ENCODE data around the gene PRRC2B. TPM values are rescaled to one million over a fixed set of nuclear protein-coding genes. Genes with fewer than 3 reads are reported as not detected.
A peak's percentile ranks its signal among the peaks of the same experiment; 100 is the strongest.
"Not testable (repeated sequence)": the region's sequence is repeated elsewhere in the genome, so short reads cannot be mapped to it uniquely, and the experiment has no call there.

PRRC2B gene
- total RNA-seq, 2 experiments from 2014 or later: 151 to 184 TPM

- H3K4me3 Mint-ChIP-seq: peak within 1 kb of the TSS; percentile 78
- intact Hi-C loops (cut with DNase I, micrococcal nuclease): loop anchor here in 1 of 2 experiments (1.0 kb wide), 4 partner anchors 29 to 406 kb away; partner anchors contain the start of genes NUP214, POMT1 and RAPGEF1
- CTCF ChIA-PET: no interaction called here
Measured at GRCh38 chr9:131530920-131531832, 137.3 kb downstream of the PRRC2B start, which contains the start of gene UCK1. TSS of gene UCK1 (minus strand) at chr9:131531263. CDS start at chr9:131531174, 89 bp downstream.

GRCh38 chr9:131534721-131535237 is 140.9 kb downstream of the PRRC2B start:
- peaks cover under 1% of the 10 kb centered on the region for H3K36me3 Mint-ChIP-seq (ENCODE audit: low read depth)
- ChIA-PET POLR2A (no interaction called here), CTCF (interaction anchor here (0.6 kb wide), 1 partner anchor 224 kb away, joined by 4 read pairs; no protein-coding TSS in a partner anchor)
- H3K27ac Mint-ChIP-seq: peak overlapping the region; percentile 43
- DNase-seq (no peak), ATAC-seq (no peak)
- peaks cover 27% of the 10 kb centered on the region for H3K4me1 Mint-ChIP-seq
- H3K4me3 Mint-ChIP-seq: no peak overlapping the region
- intact Hi-C loops (cut with DNase I, micrococcal nuclease): no loop called here
- no peaks in the 10 kb centered on the region for H3K27me3 Mint-ChIP-seq
- no peaks in the 10 kb centered on the region for H3K9me3 Mint-ChIP-seq (ENCODE audit: low read depth)

More at GRCh38 chr9:131530920-131531832, 137.3 kb downstream of the PRRC2B start, which contains the start of gene UCK1:
- no peaks in the 10 kb centered on the region for H3K9me3 Mint-ChIP-seq (ENCODE audit: low read depth)
- ATAC-seq (peak; percentile 95), DNase-seq (peak; percentile 89)
- POLR2A ChIA-PET: interaction anchor here (0.7 kb wide), 1 partner anchor 20 kb away, joined by 3 read pairs; no protein-coding TSS in a partner anchor
- H3K36me3 Mint-ChIP-seq (ENCODE audit: low read depth): peaks cover 17% of the 10 kb centered on the region
- H3K27ac Mint-ChIP-seq: peak within 1 kb of the TSS; percentile 69
- H3K27me3 Mint-ChIP-seq: no peaks in the 10 kb centered on the region
- H3K4me1 Mint-ChIP-seq: peaks cover 29% of the 10 kb centered on the region

GRCh38 chr9:131537946-131538345 is 144.1 kb downstream of the PRRC2B start:
- no peaks in the 10 kb centered on the region for H3K27me3 Mint-ChIP-seq
- H3K27ac Mint-ChIP-seq: no peak overlapping the region
- intact Hi-C loops (cut with DNase I, micrococcal nuclease): no loop called here
- no peak overlapping the region for H3K4me3 Mint-ChIP-seq
- ChIA-PET CTCF (no interaction called here), POLR2A (no interaction called here)
- H3K9me3 Mint-ChIP-seq (ENCODE audit: low read depth): peaks cover 3% of the 10 kb centered on the region
- peaks cover 27% of the 10 kb centered on the region for H3K4me1 Mint-ChIP-seq
- DNase-seq (no peak), ATAC-seq (no peak)
- H3K36me3 Mint-ChIP-seq (ENCODE audit: low read depth): peaks cover 2% of the 10 kb centered on the region

- Mint-ChIP-seq H3K4me1 (peaks cover 23% of the 10 kb centered on the region), H3K27me3 (no peaks in the 10 kb centered on the region), H3K9me3 (ENCODE audit: low read depth) (peaks cover 12% of the 10 kb centered on the region), H3K36me3 (ENCODE audit: low read depth) (peaks cover 7% of the 10 kb centered on the region), H3K27ac (no peak overlapping the region), H3K4me3 (no peak overlapping the region)
- CTCF ChIA-PET: no interaction called here
- ATAC-seq (no peak), DNase-seq (no peak)
- intact Hi-C loops (cut with DNase I, micrococcal nuclease): no loop called here
- POLR2A ChIA-PET: no interaction called here
Measured at GRCh38 chr9:131539223-131539923, 145.5 kb downstream of the PRRC2B start.

GRCh38 chr9:131543141-131543540 is 149.3 kb downstream of the PRRC2B start:
- peaks cover 15% of the 10 kb centered on the region for H3K9me3 Mint-ChIP-seq (ENCODE audit: low read depth)
- H3K4me1 Mint-ChIP-seq: peaks cover 25% of the 10 kb centered on the region
- no peak overlapping the region for H3K4me3 Mint-ChIP-seq
- ChIA-PET POLR2A (no interaction called here), CTCF (no interaction called here)
- H3K36me3 Mint-ChIP-seq (ENCODE audit: low read depth): peaks cover 15% of the 10 kb centered on the region
- DNase-seq (no peak), ATAC-seq (no peak)
- intact Hi-C loops (cut with DNase I, micrococcal nuclease): no loop called here
- no peak overlapping the region for H3K27ac Mint-ChIP-seq
- peaks cover 18% of the 10 kb centered on the region for H3K27me3 Mint-ChIP-seq

GRCh38 chr9:131545003-131545785 is 151.3 kb downstream of the PRRC2B start, which contains the start of gene PRRT1B:
TSS of gene PRRT1B (plus strand) at chr9:131545523. CDS start at chr9:131545616, 93 bp downstream.
- Mint-ChIP-seq H3K4me3 (peak within 1 kb of the TSS; percentile 57), H3K27ac (no peak within 1 kb of the TSS), H3K9me3 (ENCODE audit: low read depth) (peaks cover 22% of the 10 kb centered on the region), H3K4me1 (peaks cover 18% of the 10 kb centered on the region), H3K27me3 (peaks cover 36% of the 10 kb centered on the region), H3K36me3 (ENCODE audit: low read depth) (peaks cover 15% of the 10 kb centered on the region)
- ChIA-PET CTCF (interaction anchor here (1.1 kb wide), 1 partner anchor 66 kb away, joined by 5 read pairs; no protein-coding TSS in a partner anchor), POLR2A (interaction anchor here (0.7 kb wide), 1 partner anchor 34 kb away, joined by 6 read pairs; no protein-coding TSS in a partner anchor)
- no peak for ATAC-seq
- intact Hi-C loops (cut with DNase I, micrococcal nuclease): no loop called here
- no peak for DNase-seq

- CTCF ChIA-PET: interaction anchor here (1.2 kb wide), 2 partner anchors 93 to 196 kb away, joined by 3 to 4 read pairs; no protein-coding TSS in a partner anchor
- POLR2A ChIA-PET: interaction anchor here (0.7 to 1.2 kb wide), 2 partner anchors 25 to 34 kb away, joined by 4 to 6 read pairs; no protein-coding TSS in a partner anchor
- H3K27ac Mint-ChIP-seq: no peak overlapping the region
- no peak for ATAC-seq
- intact Hi-C loops (cut with DNase I, micrococcal nuclease): no loop called here
- peaks cover 40% of the 10 kb centered on the region for H3K27me3 Mint-ChIP-seq
- H3K9me3 Mint-ChIP-seq (ENCODE audit: low read depth): peaks cover 22% of the 10 kb centered on the region
- H3K4me1 Mint-ChIP-seq: peaks cover 14% of the 10 kb centered on the region
- H3K36me3 Mint-ChIP-seq (ENCODE audit: low read depth): peaks cover 15% of the 10 kb centered on the region
- H3K4me3 Mint-ChIP-seq: peak overlapping the region; percentile 22
- no peak for DNase-seq
Measured at GRCh38 chr9:131545786-131546335, 152.0 kb downstream of the PRRC2B start.

GRCh38 chr9:131546336-131547084 is 152.6 kb downstream of the PRRC2B start:
- CTCF ChIA-PET: interaction anchor here (0.8 to 1.2 kb wide), 3 partner anchors 93 to 366 kb away, joined by 3 to 4 read pairs (median 3); no protein-coding TSS in a partner anchor
- Mint-ChIP-seq H3K36me3 (ENCODE audit: low read depth) (peaks cover 15% of the 10 kb centered on the region), H3K4me3 (peak overlapping the region; percentile 57), H3K9me3 (ENCODE audit: low read depth) (peaks cover 22% of the 10 kb centered on the region), H3K27ac (no peak overlapping the region), H3K27me3 (peaks cover 42% of the 10 kb centered on the region), H3K4me1 (peaks cover 14% of the 10 kb centered on the region)
- intact Hi-C loops (cut with DNase I, micrococcal nuclease): no loop called here
- POLR2A ChIA-PET: interaction anchor here (1.0 to 1.2 kb wide), 2 partner anchors 24 to 132 kb away, joined by 3 to 4 read pairs; no protein-coding TSS in a partner anchor
- DNase-seq: peak; percentile 55
- peak; percentile 60 for ATAC-seq

- POLR2A ChIA-PET; H3K4me3 Mint-ChIP-seq; H3K27ac Mint-ChIP-seq; intact Hi-C loops (cut with DNase I, micrococcal nuclease); H3K36me3 Mint-ChIP-seq (ENCODE audit: low read depth); ATAC-seq; CTCF ChIA-PET; DNase-seq: not testable (repeated sequence)
- Mint-ChIP-seq H3K9me3 (ENCODE audit: low read depth) (peaks cover 10% of the 10 kb centered on the region), H3K27me3 (peaks cover 49% of the 10 kb centered on the region), H3K4me1 (peaks cover 14% of the 10 kb centered on the region)
Measured at GRCh38 chr9:131549186-131549585, 155.3 kb downstream of the PRRC2B start.
